Suppressor macrophage treated with lipopolysaccharide for 4 hours (primary cell): ENCODE measurements around the gene ZNF124.

ENCODE experiments used
- DNase-seq: peaks from one replicate; pipeline ENCODE4 v3.0.0-alpha.2; 2020

The ZNF124 gene

DNA sequence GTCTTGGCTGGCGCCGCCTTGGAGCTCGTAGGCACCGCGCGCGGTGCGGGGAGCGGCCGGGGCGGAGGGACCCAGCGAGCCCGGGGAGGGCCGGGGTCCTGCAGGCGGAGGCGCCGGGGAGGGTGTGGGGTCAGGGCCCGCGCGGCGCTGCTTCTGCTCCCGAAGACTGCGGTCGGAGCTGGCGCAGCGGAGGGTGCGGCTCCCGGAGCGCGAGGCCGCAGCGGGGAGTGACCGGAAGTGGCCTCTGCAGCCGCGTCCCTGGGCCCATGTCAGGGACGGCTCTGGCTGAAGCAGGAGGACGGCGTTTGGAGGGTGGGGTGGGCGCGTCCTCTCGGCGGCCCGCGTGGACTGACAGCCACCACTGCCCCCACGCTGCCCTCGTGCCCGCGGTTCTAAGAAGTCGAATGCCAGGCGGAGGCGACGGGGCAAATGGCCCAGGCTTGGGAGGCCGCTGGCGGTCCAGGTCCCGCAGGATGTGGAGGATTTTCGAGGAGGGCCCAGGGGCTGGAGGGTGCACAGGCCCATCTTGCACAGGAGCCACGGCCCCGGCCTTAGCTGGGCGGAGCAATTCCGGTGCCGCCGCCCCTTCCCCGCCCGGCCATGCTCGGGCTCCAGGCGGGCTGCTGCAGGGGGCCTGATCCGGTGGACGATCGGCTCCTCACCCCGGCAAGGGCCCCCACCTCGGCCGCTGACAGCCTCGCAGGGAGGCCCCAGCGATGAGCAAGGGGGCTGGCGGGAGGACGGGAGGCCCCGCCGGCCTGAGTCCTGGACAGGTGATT lies 59.9 kb downstream of the ZNF124 start:
- peak; percentile 61 for DNase-seq

DNA sequence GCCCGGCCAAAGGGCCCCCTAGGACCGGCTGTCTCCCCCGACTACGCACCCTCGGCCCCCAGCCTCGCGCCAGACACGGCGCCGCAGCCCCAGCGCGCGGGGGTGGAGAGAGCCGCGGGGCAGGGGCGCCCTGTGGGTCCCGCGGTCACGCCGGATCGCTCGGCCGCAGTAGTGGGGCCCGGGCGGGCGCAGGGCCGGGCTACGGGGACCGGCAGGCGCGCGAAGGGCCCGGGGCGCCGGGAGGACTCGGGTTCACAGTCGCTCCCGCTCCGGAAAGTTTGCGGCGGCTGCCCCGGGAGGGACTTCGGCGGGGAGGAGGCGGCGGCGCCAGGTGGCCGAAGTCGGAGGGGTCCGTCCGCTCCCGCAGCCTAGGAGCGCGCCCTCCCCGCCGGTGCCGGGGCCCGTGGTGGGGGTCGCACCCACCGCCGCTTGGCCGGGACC lies 60.5 kb downstream of the ZNF124 start:
- DNase-seq: peak; percentile 5

DNA sequence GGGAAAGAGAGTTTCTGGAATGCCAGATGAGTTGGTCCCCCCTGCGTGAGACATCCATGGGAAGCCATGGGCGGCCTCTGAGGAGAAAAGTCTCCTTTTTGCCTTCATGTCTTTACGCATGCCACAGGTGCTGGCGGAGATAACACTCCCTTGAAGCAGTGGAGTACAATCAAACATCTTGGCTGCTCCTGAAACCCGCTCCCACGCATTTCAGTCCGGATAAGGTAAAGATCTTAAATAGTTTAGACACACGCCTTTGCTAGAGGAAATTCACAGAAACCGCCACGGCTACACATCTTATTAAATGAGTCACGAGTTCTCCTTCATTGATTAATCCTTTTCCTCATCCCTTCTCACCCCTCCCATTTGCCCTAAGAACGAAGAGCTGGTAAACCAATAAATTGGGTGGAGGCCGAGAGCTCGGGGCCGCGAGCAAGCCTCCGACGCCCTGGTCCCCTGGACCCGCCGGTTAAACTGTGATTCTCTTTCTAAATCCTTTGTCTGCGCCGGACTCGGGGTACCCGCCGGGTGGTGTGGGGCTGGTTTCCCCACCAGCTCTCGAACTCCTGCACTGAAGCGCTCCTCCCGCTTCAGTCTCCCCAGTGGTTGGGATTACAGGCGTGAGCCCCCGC lies 61.1 kb downstream of the ZNF124 start:
- peak; percentile 7 for DNase-seq

DNA sequence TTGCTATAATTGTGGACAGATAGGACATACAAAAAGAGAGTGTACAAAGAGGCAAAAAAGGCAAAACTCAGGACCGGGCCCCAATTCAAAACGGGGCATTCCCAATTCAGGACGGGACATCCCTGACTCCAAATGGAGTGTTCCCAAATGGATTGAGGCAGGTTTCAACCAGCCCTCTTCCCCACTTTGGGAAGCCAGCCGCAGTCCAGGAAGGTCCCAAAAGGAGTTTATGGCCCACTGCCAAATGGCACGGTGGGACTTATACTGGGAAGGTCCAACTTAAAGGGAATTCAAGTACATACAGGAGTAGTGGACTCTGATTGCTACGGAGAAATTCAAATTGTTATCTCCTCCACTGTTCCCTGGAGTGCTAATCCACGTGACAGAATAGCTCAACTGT lies 64.1 kb downstream of the ZNF124 start:
- DNase-seq: no peak

DNA sequence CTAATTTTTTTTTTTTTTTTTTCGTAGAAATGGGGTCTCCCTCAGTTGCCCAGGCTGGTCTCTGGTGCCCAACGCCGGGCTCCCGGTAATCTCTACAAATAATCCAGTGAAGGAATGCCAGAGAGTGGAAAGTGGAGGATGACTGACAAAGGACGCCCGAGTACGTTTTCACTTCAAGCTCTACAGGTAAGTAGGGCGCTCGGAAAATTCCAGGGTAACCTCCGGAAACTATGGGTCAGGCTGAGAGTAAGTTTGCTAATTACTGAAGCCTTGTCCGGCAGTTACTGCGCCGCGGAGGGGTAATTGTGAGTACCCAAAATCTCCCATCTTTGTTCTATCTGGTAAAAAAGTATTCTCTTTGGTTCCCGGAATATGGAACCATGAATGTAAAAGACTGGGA lies 65.9 kb downstream of the ZNF124 start:
- DNase-seq: no peak
